ENCODE measurements around the gene ABCC10.

Gene ABCC10

GRCh38 chr6:43450699-43451131, 23.4 kb downstream of the ABCC10 start:
- H3K4me1 ChIP-seq (ENCODE audit: low read length): no peaks in the 10 kb centered on the region
- no peak overlapping the region for H3K4me3 ChIP-seq (ENCODE audit: low read length)
- TF ChIP-seq CTCF (IDR thresholded peaks at IDR 0.05; ENCODE audit: low read length) (no peak), EZH2phosphoT487 (IDR thresholded peaks at IDR 0.05; ENCODE audit: low read length) (no peak), EZH2 (optimal IDR thresholded peaks at IDR 0.05; ENCODE audit: low read depth, low read length) (no peak)
- no peak for DNase-seq
- no peak overlapping the region for H3K4me2 ChIP-seq (ENCODE audit: low read depth, low read length)
- H3K79me2 ChIP-seq (ENCODE audit: low read length): no peaks in the 10 kb centered on the region
- peaks cover 1% of the 10 kb centered on the region; the same call in 1 of the 2 replicates for H3K27me3 ChIP-seq (replicated peaks; ENCODE audit: insufficient read depth, low read length)
- H3K36me3 ChIP-seq (replicated peaks; ENCODE audit: insufficient read depth, low read length): no peaks in the 10 kb centered on the region
- no peaks in the 10 kb centered on the region for H3K9me3 ChIP-seq (replicated peaks; ENCODE audit: insufficient read depth, low read length)
- H3K9me2 ChIP-seq (replicated peaks; ENCODE audit: insufficient read depth, low read length): no peaks in the 10 kb centered on the region
- no peak overlapping the region for H3K27ac ChIP-seq (ENCODE audit: low read length)
- H3F3A ChIP-seq (ENCODE audit: insufficient read depth, low read length): no peaks in the 10 kb centered on the region
- no peak overlapping the region for H3K9ac ChIP-seq (ENCODE audit: low read length)
- no peaks in the 10 kb centered on the region for H4K20me1 ChIP-seq (ENCODE audit: insufficient read depth, low read length)
- H2AFZ ChIP-seq (ENCODE audit: low read length): no peak overlapping the region

GRCh38 chr6:43451348-43451747, 24.0 kb downstream of the ABCC10 start:
- Histone ChIP-seq H3K36me3 (replicated peaks; ENCODE audit: insufficient read depth, low read length) (no peaks in the 10 kb centered on the region), H3K4me1 (ENCODE audit: low read length) (no peaks in the 10 kb centered on the region), H3F3A (ENCODE audit: insufficient read depth, low read length) (no peaks in the 10 kb centered on the region), H3K9me2 (replicated peaks; ENCODE audit: insufficient read depth, low read length) (no peaks in the 10 kb centered on the region), H3K27me3 (replicated peaks; ENCODE audit: insufficient read depth, low read length) (peaks cover 8% of the 10 kb centered on the region), H3K4me2 (ENCODE audit: low read depth, low read length) (no peak overlapping the region), H3K27ac (ENCODE audit: low read length) (no peak overlapping the region), H3K4me3 (ENCODE audit: low read length) (no peak overlapping the region), H3K9me3 (replicated peaks; ENCODE audit: insufficient read depth, low read length) (no peaks in the 10 kb centered on the region), H3K9ac (ENCODE audit: low read length) (no peak overlapping the region), H2AFZ (ENCODE audit: low read length) (no peak overlapping the region), H4K20me1 (ENCODE audit: insufficient read depth, low read length) (no peaks in the 10 kb centered on the region), H3K79me2 (ENCODE audit: low read length) (no peaks in the 10 kb centered on the region)
- TF ChIP-seq EZH2phosphoT487 (IDR thresholded peaks at IDR 0.05; ENCODE audit: low read length) (no peak), EZH2 (optimal IDR thresholded peaks at IDR 0.05; ENCODE audit: low read depth, low read length) (no peak), CTCF (IDR thresholded peaks at IDR 0.05; ENCODE audit: low read length) (no peak)
- no peak for DNase-seq

GRCh38 chr6:43451939-43452338, 24.6 kb downstream of the ABCC10 start:
- no peak overlapping the region for H3K9ac ChIP-seq (ENCODE audit: low read length)
- no peak for TF ChIP-seq EZH2 (optimal IDR thresholded peaks at IDR 0.05; ENCODE audit: low read depth, low read length)
- TF ChIP-seq EZH2phosphoT487 (IDR thresholded peaks at IDR 0.05; ENCODE audit: low read length): no peak
- no peak for TF ChIP-seq CTCF (IDR thresholded peaks at IDR 0.05; ENCODE audit: low read length)
- H3K9me2 ChIP-seq (replicated peaks; ENCODE audit: insufficient read depth, low read length): no peaks in the 10 kb centered on the region
- no peak for DNase-seq
- H3F3A ChIP-seq (ENCODE audit: insufficient read depth, low read length): no peaks in the 10 kb centered on the region
- H3K36me3 ChIP-seq (replicated peaks; ENCODE audit: insufficient read depth, low read length): no peaks in the 10 kb centered on the region
- no peak overlapping the region for H3K27ac ChIP-seq (ENCODE audit: low read length)
- no peaks in the 10 kb centered on the region for H3K4me1 ChIP-seq (ENCODE audit: low read length)
- no peaks in the 10 kb centered on the region for H4K20me1 ChIP-seq (ENCODE audit: insufficient read depth, low read length)
- H3K4me2 ChIP-seq (ENCODE audit: low read depth, low read length): no peak overlapping the region
- peaks cover 14% of the 10 kb centered on the region for H3K27me3 ChIP-seq (replicated peaks; ENCODE audit: insufficient read depth, low read length)
- no peaks in the 10 kb centered on the region for H3K79me2 ChIP-seq (ENCODE audit: low read length)
- H2AFZ ChIP-seq (ENCODE audit: low read length): no peak overlapping the region
- no peak overlapping the region for H3K4me3 ChIP-seq (ENCODE audit: low read length)
- no peaks in the 10 kb centered on the region for H3K9me3 ChIP-seq (replicated peaks; ENCODE audit: insufficient read depth, low read length)

All from MM.1S (cell line).